ENCODE measurements around the gene CHRNA4.
A peak's percentile ranks its signal among the peaks of the same experiment; 100 is the strongest.

CHRNA4 gene

GRCh38 chr20:63328718-63329275 lies 32.4 kb downstream of the CHRNA4 start:
- no peak overlapping the region for H3K4me3 ChIP-seq (ENCODE audit: low read length)
- no peak for TF ChIP-seq CTCF (IDR thresholded peaks at IDR 0.05; ENCODE audit: low read depth, low read length, poor library complexity, severe bottlenecking)
- TF ChIP-seq EZH2phosphoT487 (IDR thresholded peaks at IDR 0.05; ENCODE audit: borderline replicate concordance, low read length), result no peak
- H3K9me3 ChIP-seq (ENCODE audit: control insufficient read depth, insufficient read depth, low read length), result peaks cover 14% of the 10 kb centered on the region; the same call in 1 of the 2 replicates
- no peaks in the 10 kb centered on the region for H3K36me3 ChIP-seq (ENCODE audit: control insufficient read depth, low read length)
- H3K9me2 ChIP-seq (replicated peaks; ENCODE audit: control insufficient read depth, low read length), result no peaks in the 10 kb centered on the region
- no peaks in the 10 kb centered on the region for H4K20me1 ChIP-seq (ENCODE audit: control insufficient read depth, insufficient read depth, low read depth, low read length)
- peaks cover 3% of the 10 kb centered on the region; the same call in 1 of the 2 replicates for H3K27me3 ChIP-seq (ENCODE audit: control insufficient read depth, low read length)
- peaks cover 14% of the 10 kb centered on the region for H3F3A ChIP-seq (ENCODE audit: control insufficient read depth, insufficient read depth)
- H3K79me2 ChIP-seq (ENCODE audit: control insufficient read depth, low read length), result no peaks in the 10 kb centered on the region
- peaks cover 23% of the 10 kb centered on the region for H3K4me1 ChIP-seq (ENCODE audit: control insufficient read depth, low read length)
- no peak overlapping the region for H3K27ac ChIP-seq (ENCODE audit: low read depth, low read length)
- H3K4me2 ChIP-seq (ENCODE audit: low read length), result no peak overlapping the region

- no peak for TF ChIP-seq CTCF (IDR thresholded peaks at IDR 0.05; ENCODE audit: low read depth, low read length, poor library complexity, severe bottlenecking)
- TF ChIP-seq EZH2phosphoT487 (IDR thresholded peaks at IDR 0.05; ENCODE audit: borderline replicate concordance, low read length), result no peak
- H3K9me3 ChIP-seq (ENCODE audit: control insufficient read depth, insufficient read depth, low read length), result peaks cover 14% of the 10 kb centered on the region; the same call in 1 of the 2 replicates
- no peaks in the 10 kb centered on the region for H3K9me2 ChIP-seq (replicated peaks; ENCODE audit: control insufficient read depth, low read length)
- no peaks in the 10 kb centered on the region for H3K79me2 ChIP-seq (ENCODE audit: control insufficient read depth, low read length)
- H3K27ac ChIP-seq (ENCODE audit: low read depth, low read length), result peak overlapping the region; percentile 83; the same call in 1 of the 2 replicates
- no peak overlapping the region for H3K4me3 ChIP-seq (ENCODE audit: low read length)
- no peaks in the 10 kb centered on the region for H4K20me1 ChIP-seq (ENCODE audit: control insufficient read depth, insufficient read depth, low read depth, low read length)
- H3K36me3 ChIP-seq (ENCODE audit: control insufficient read depth, low read length), result no peaks in the 10 kb centered on the region
- peaks cover 14% of the 10 kb centered on the region for H3F3A ChIP-seq (ENCODE audit: control insufficient read depth, insufficient read depth)
- H3K4me1 ChIP-seq (ENCODE audit: control insufficient read depth, low read length), result peaks cover 23% of the 10 kb centered on the region
- H3K27me3 ChIP-seq (ENCODE audit: control insufficient read depth, low read length), result peaks cover 5% of the 10 kb centered on the region; the same call in 1 of the 2 replicates
- no peak overlapping the region for H3K4me2 ChIP-seq (ENCODE audit: low read length)
These were observed 33.0 kb downstream of the CHRNA4 start for GRCh38 chr20:63328026-63328700.

- H3K4me2 ChIP-seq (ENCODE audit: low read length), result no peak overlapping the region
These were observed 33.9 kb downstream of the CHRNA4 start for GRCh38 chr20:63327231-63327745.

More at GRCh38 chr20:63327231-63327745, 33.9 kb downstream of the CHRNA4 start:
- Histone ChIP-seq H3K9me2 (replicated peaks; ENCODE audit: control insufficient read depth, low read length) (no peaks in the 10 kb centered on the region), H3K4me1 (ENCODE audit: control insufficient read depth, low read length) (peaks cover 23% of the 10 kb centered on the region), H3K4me3 (ENCODE audit: low read length) (no peak overlapping the region), H3K36me3 (ENCODE audit: control insufficient read depth, low read length) (no peaks in the 10 kb centered on the region), H3K27ac (ENCODE audit: low read depth, low read length) (peak overlapping the region; percentile 83), H3K9me3 (ENCODE audit: control insufficient read depth, insufficient read depth, low read length) (peaks cover 14% of the 10 kb centered on the region; the same call in 1 of the 2 replicates), H4K20me1 (ENCODE audit: control insufficient read depth, insufficient read depth, low read depth, low read length) (no peaks in the 10 kb centered on the region), H3F3A (ENCODE audit: control insufficient read depth, insufficient read depth) (peaks cover 14% of the 10 kb centered on the region), H3K27me3 (ENCODE audit: control insufficient read depth, low read length) (peaks cover 5% of the 10 kb centered on the region; the same call in 1 of the 2 replicates), H3K79me2 (ENCODE audit: control insufficient read depth, low read length) (no peaks in the 10 kb centered on the region)
- TF ChIP-seq CTCF (IDR thresholded peaks at IDR 0.05; ENCODE audit: low read depth, low read length, poor library complexity, severe bottlenecking), result no peak
- TF ChIP-seq EZH2phosphoT487 (IDR thresholded peaks at IDR 0.05; ENCODE audit: borderline replicate concordance, low read length), result no peak

Measured in DOHH2 (cell line).